Measurements from ENCODE around the gene FLNB.

DNA sequence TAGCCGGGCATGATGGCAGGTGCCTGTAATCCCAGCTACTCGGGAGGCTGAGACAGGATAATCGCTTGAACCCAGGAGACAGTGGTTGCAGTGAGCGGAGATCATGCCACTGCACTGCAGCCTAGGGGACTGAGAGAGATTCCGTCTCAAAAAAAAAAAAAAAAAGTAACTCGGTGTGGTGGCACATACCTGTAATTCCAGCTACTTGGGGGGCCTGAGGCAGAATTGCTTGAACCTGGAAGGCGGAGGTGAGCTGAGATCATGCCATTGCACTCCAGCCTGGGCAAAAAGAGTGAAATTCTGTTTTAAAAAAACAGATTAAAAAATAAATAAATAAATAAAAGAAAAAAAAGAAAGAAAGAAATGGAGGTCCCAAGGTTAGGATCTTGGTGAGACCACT is 6.2 kb upstream of the FLNB start:
- TF ChIP-seq POLR2A (IDR thresholded peaks at IDR 0.05; ENCODE audit: low read length) (no peak), GATA1 (IDR thresholded peaks at IDR 0.05; ENCODE audit: low read depth, low read length) (no peak)
